Stimulated activated memory B cell treated with anti-CD40 and anti-IgM and Interleukin-4, amounts not matched to agents 10 μg/mL and 1 μg/mL and 100 μg/mL, for 72 hours (primary cell): Measurements from ENCODE around the gene KIF17.

ENCODE experiments used
- ATAC-seq: fragments of 150-1000 bp; cut with Tn5 transposase; 2 replicates; pipeline ENCODE4 v1.10.0; 2021
- H3K27ac Mint-ChIP-seq: one replicate; pipeline ENCODE4 v1.8.0; 2022; ENCODE audit warnings: mild to moderate bottlenecking, mixed read lengths
- H3K27me3 Mint-ChIP-seq: one replicate; pipeline ENCODE4 v1.8.0; 2022; ENCODE audit warnings: mixed read lengths
- H3K36me3 Mint-ChIP-seq: one replicate; pipeline ENCODE4 v1.8.0; 2022; ENCODE audit warnings: mixed read lengths
- H3K4me1 Mint-ChIP-seq: one replicate; pipeline ENCODE4 v1.8.0; 2022; ENCODE audit warnings: mixed read lengths
- H3K4me3 Mint-ChIP-seq: one replicate; pipeline ENCODE4 v1.8.0; 2022; ENCODE audit warnings: mild to moderate bottlenecking, moderate library complexity, mixed read lengths
- H3K9me3 Mint-ChIP-seq: one replicate; pipeline ENCODE4 v1.8.0; 2022; ENCODE audit warnings: mixed read lengths

Gene KIF17

DNA sequence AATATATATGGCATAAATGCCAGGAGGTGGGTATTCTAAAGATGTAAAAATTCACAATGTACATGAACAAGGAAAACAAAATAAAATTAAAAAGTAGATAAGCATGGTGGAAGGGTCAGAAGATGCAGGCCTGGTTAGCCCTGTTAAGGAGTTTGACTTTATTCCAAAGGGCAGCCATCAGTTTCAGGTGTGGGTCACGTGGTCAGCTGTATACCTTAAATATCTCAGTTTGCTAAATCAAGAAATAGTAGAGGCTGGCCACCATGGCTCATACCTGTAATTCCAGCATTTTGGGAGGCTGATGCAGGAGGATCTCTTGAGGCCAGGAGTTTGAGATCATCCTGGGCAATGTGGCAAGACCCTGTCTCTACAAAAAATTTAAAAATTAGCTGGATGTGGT lies 93.1 kb downstream of the KIF17 start:
- no peaks in the 10 kb centered on the region for H3K36me3 Mint-ChIP-seq
- H3K9me3 Mint-ChIP-seq, result peaks cover 5% of the 10 kb centered on the region
- H3K4me3 Mint-ChIP-seq, result no peak overlapping the region
- no peak for ATAC-seq
- no peaks in the 10 kb centered on the region for H3K4me1 Mint-ChIP-seq
- H3K27ac Mint-ChIP-seq, result no peak overlapping the region
- peaks cover 46% of the 10 kb centered on the region for H3K27me3 Mint-ChIP-seq

DNA sequence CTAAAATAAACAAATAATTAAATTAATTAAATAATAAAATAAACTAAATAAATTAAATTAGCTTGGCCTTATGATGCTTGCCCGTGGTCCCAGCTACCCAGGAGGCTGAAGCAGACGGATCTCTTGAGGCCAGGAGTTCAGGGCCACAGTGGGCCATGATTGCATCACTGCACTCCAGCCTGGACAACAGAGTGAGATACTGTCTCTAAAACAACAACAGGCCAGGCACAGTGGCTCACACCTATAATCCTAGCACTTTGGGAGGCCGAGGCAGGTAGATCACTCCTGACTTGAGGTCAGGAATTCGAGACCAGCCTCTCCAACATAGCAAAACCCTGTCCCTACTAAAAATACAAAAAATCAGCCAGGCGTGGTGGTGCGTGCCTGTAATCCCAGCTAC lies 96.8 kb downstream of the KIF17 start:
- no peak for ATAC-seq
- Mint-ChIP-seq H3K27ac (no peak overlapping the region), H3K36me3 (no peaks in the 10 kb centered on the region), H3K27me3 (peaks cover 31% of the 10 kb centered on the region), H3K4me3 (no peak overlapping the region), H3K9me3 (no peaks in the 10 kb centered on the region), H3K4me1 (peaks cover 6% of the 10 kb centered on the region)

DNA sequence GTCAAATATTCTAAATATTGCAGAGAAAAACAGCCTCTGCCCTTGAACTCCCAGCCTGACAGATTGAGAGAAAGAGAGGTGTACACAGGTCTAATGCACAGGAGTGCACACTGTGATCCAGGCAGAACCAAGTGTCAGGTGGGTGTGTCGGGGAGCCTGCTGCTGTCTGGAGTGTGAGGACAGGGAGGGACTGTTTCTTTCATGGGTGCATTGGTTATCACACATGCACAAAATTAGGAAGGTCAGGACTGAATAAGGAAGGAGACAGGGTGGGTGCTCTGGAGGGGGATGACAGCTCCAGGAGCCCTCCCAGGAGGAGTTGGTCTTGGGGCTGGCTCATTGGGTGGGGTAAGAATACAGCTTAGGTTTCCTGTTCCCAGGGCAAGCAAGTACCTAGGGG lies 97.8 kb downstream of the KIF17 start:
- H3K36me3 Mint-ChIP-seq, result no peaks in the 10 kb centered on the region
- H3K27ac Mint-ChIP-seq, result no peak overlapping the region
- peaks cover 6% of the 10 kb centered on the region for H3K4me1 Mint-ChIP-seq
- peaks cover 35% of the 10 kb centered on the region for H3K27me3 Mint-ChIP-seq
- no peak overlapping the region for H3K4me3 Mint-ChIP-seq
- no peaks in the 10 kb centered on the region for H3K9me3 Mint-ChIP-seq
- ATAC-seq, result no peak

DNA sequence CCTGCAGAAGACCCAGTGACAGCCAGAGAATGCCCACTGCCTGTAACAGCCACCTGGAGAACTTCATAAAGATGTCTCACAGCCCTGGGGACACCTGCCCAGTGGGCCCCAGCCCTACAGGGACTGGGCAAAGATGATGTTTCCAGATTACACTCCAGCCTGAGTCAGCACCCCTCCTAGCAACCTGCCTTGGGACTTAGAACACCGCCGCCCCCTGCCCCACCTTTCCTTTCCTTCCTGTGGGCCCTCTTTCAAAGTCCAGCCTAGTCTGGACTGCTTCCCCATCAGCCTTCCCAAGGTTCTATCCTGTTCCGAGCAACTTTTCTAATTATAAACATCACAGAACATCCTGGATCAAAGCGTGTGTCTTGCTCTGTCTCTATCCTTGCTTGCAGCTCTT lies 99.3 kb downstream of the KIF17 start:
- no peak for ATAC-seq
- H3K27me3 Mint-ChIP-seq, result peaks cover 29% of the 10 kb centered on the region
- no peak overlapping the region for H3K27ac Mint-ChIP-seq
- H3K4me1 Mint-ChIP-seq, result peaks cover 6% of the 10 kb centered on the region
- no peaks in the 10 kb centered on the region for H3K9me3 Mint-ChIP-seq
- H3K36me3 Mint-ChIP-seq, result no peaks in the 10 kb centered on the region
- no peak overlapping the region for H3K4me3 Mint-ChIP-seq

DNA sequence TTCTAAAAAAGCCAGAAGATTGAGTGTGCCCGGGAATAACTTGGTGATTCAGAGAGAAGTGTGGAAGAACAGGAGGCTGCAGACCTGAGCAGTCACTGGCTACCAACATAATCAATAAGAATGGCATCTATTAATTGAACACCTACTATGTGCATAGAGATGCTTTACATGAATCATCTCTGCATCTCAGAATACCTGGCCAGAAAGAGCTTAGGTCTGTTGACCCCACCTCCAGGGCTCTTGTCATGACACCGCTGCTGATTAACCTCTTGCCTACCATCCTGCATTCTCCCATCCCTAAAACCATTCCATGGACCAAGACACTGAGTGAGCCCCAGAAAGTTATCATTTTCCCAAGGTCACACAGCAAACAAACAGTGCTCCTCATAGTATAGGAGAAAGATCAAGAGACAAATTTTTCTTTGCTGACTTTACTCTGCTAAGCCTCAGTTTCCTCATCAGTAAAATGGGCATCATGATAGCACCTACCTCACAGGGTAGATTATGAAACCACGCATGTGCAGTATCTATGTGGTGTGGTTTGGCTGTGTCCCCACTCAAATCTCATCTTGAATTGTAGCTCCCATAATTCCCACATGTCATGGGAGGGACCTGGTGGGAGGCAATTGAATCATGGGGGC lies 100.8 kb downstream of the KIF17 start:
- no peaks in the 10 kb centered on the region for H3K36me3 Mint-ChIP-seq
- H3K27ac Mint-ChIP-seq, result no peak overlapping the region
- peaks cover 27% of the 10 kb centered on the region for H3K27me3 Mint-ChIP-seq
- no peak overlapping the region for H3K4me3 Mint-ChIP-seq
- H3K4me1 Mint-ChIP-seq, result peaks cover 6% of the 10 kb centered on the region
- ATAC-seq, result no peak
- no peaks in the 10 kb centered on the region for H3K9me3 Mint-ChIP-seq

DNA sequence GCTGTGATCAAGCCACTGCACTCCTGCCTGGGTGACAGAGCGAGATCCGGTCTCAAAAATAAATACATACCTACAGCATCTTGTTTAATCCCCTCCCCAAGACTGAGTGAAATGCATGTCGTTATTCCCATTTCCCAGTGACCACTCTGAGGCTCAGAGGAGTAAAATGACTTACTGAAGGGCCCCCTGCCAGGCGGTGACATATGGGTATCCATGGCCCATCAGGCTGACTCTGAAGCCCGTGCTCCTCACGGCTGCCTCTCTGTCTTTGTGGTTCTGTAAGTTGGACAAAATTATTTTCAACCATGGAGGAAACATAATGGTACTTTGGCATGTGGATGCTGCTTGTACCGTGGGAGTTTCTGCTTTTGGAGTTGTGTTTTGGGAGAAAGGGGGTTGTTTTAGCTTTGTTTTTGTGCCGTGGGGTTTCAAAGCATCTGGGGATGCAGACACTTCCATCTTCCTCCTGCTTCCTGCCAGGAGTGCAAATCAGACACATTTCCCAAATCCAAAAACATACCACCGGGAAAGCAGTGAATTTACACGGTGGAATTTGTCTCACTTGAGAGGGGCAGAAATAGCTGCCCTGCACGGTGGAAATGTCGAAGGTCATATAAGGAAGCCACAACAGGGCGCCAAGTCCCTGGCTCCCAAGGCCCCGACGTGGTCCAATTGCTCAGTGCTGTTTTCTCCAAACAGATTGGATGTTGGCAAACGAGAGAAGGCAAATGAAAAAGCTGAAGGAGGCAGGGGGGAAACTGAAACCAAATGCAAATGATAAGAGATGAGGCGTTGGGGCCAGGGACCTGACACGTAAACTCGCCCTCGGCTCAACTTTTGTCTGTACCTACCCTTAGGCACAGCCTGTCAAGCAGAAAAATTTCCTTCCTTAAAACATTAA lies 101.6 kb downstream of the KIF17 start:
- Mint-ChIP-seq H3K27me3 (peaks cover 28% of the 10 kb centered on the region), H3K9me3 (no peaks in the 10 kb centered on the region), H3K4me3 (no peak overlapping the region), H3K4me1 (peaks cover 6% of the 10 kb centered on the region), H3K36me3 (no peaks in the 10 kb centered on the region), H3K27ac (no peak overlapping the region)
- ATAC-seq, result no peak

DNA sequence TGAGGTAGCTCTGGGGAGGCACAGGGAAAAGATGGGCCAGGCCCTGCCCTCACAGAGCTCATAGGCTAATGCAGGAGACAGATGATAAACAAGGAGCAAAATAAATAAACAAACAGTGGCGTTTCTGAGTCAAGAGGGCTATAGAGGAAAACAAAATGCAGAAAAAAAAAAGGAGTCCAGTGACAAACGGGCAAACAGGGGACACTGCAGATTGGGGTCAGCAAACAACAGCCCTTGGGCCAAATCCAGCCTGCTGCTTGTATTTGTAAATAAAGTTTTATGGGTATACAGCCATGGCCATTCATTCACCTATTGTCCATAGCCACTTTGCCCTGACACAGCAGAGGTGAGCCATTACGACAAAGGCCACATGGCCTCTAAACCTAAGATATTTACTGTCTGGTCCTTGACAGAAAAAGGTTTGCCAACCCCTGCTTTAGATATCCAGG lies 103.7 kb downstream of the KIF17 start:
- Mint-ChIP-seq H3K27me3 (peaks cover 28% of the 10 kb centered on the region), H3K9me3 (no peaks in the 10 kb centered on the region), H3K36me3 (no peaks in the 10 kb centered on the region), H3K27ac (no peak overlapping the region), H3K4me3 (no peak overlapping the region), H3K4me1 (peaks cover 6% of the 10 kb centered on the region)
- ATAC-seq, result no peak
